Skeletal muscle tissue (tissue), 4 donors: ENCODE measurements around the gene MMD. TPM values are rescaled to one million over a fixed set of nuclear protein-coding genes. Genes with fewer than 3 reads are reported as not detected.

ENCODE experiments used
- H3K27ac ChIP-seq: one replicate; pipeline ENCODE4 v1.7.0; 2013; ENCODE audit warnings: mild to moderate bottlenecking, low read depth, low read length, inconsistent platforms
- H3K27me3 ChIP-seq, 3 donors: one replicate each; pipeline ENCODE4 v1.7.0; 2013; ENCODE audit warnings: low read length in 3 of 3; ENCODE audit not compliant: control insufficient read depth in 3 of 3, insufficient read depth in 3 of 3
- H3K36me3 ChIP-seq, 3 donors: one replicate each; pipeline ENCODE4 v1.7.0; 2013; ENCODE audit warnings: low read length in 3 of 3; ENCODE audit not compliant: control insufficient read depth in 3 of 3, insufficient read depth in 3 of 3
- H3K4me1 ChIP-seq, 3 donors: one replicate each; pipeline ENCODE4 v1.7.0; 2013; ENCODE audit warnings: low read length in 3 of 3, mild to moderate bottlenecking in 3 of 3; ENCODE audit not compliant: control insufficient read depth in 3 of 3, insufficient read depth in 3 of 3
- H3K4me3 ChIP-seq, 3 donors: one replicate each; pipeline ENCODE4 v1.7.0; 2013; ENCODE audit warnings: low read length in 3 of 3
- H3K9ac ChIP-seq, 3 donors: one replicate each; pipeline ENCODE4 v1.7.0; 2013; ENCODE audit warnings: low read length in 3 of 3, mild to moderate bottlenecking in 3 of 3, moderate library complexity in 2 of 3, low read depth in 1 of 3
- H3K9me3 ChIP-seq, 3 donors: one replicate each; pipeline ENCODE4 v1.7.0; 2013; ENCODE audit warnings: low read length in 3 of 3; ENCODE audit not compliant: control insufficient read depth in 3 of 3
- total RNA-seq: library from RNA; depleted of rRNA; stranded (reverse); fragments of >200 nt; gene quantifications from one replicate; pipeline ENCODE4 v1.2.3, GENCODE V29; 2014
- donor health status: Osteomylitis.

MMD gene
- total RNA-seq, 1 donor from 2014 or later = 11.5 TPM

DNA sequence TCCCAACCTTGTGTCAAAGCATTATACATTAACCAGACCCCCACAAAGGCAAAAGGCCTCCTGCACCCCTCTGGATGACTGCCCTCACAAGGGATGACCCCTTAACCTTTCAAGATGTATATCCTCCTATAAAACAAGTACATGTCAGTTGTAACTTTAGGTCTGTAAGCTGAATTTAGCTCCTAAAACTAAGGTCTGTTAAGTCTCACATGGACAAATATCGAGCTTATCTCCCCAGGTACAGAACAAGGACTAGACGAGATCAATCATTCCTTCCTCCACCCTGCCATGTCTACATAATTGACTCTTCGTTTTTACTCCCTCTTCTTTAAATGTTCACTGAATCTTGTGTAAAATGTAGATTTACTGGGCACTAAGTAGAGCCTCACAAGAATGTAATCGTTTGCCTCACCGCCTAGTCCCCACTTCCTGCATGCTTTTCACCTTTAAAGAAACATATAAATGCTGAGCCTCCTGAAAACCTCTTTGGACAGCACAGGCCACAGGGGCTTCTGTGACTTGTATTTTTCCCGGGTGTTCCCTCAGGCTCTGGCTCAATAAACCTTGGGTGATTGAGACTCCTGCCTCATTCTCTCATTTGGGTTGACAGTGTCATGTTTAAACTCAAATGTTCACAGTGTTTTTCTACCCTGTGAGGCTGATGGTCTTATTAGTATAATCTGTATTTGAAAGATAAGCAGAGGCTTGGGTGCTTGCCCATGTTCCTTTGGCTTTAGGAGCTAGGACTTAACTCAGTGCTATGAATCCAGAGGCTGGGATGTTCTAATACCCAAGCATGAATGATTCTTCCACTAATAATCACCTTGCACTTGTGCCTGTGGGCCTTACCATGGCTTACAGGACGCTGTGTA, 37.6 kb downstream of the MMD start:
- H3K36me3 ChIP-seq = no peaks in the 10 kb centered on the region
- no peaks in the 10 kb centered on the region for H3K4me1 ChIP-seq
- H3K27ac ChIP-seq = no peak overlapping the region
- no peak overlapping the region for H3K4me3 ChIP-seq
- no peak overlapping the region for H3K9ac ChIP-seq
- no peaks in the 10 kb centered on the region for H3K27me3 ChIP-seq
- no peaks in the 10 kb centered on the region for H3K9me3 ChIP-seq

DNA sequence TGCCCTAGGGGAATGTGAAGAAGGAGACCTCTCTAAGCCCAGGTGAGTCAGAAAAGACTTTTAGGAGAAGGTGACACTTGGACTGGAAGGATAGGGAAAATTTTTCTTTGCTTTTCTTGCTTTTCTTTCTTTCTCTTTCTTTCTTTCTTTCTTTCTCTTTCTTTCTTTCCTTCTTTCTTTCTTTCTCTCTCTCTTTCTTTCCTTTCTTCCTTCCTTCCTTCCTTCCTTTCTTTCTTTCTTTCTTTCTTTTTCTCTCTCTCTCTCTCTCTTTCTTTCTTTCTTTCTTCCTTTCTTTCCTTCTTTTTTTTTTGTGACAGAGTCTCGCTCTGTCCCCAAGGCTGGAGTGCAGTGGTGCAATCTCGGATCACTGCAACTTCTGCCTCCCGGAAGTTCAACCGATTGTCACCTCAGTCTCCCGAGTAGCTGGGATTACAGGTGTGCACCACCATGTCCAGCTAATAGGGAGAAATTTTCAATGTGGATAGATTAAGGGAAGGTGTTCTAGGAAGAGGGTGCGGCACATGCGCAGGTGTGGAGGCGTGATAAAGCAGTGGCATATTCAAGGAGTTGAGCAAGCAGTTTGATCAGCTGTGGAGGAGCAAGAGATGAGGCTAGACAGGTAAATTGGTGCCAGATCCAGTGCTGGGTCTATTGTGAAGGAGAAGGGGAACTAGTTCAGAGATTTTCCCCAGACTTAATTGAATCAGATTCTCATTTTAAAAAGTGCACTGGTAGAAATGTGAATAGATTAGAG, 40.4 kb downstream of the MMD start:
- Histone ChIP-seq H3K4me3 (no peak overlapping the region), H3K4me1 (no peaks in the 10 kb centered on the region), H3K9ac (no peak overlapping the region), H3K27me3 (no peaks in the 10 kb centered on the region), H3K27ac (no peak overlapping the region), H3K36me3 (no peaks in the 10 kb centered on the region), H3K9me3 (no peaks in the 10 kb centered on the region)

DNA sequence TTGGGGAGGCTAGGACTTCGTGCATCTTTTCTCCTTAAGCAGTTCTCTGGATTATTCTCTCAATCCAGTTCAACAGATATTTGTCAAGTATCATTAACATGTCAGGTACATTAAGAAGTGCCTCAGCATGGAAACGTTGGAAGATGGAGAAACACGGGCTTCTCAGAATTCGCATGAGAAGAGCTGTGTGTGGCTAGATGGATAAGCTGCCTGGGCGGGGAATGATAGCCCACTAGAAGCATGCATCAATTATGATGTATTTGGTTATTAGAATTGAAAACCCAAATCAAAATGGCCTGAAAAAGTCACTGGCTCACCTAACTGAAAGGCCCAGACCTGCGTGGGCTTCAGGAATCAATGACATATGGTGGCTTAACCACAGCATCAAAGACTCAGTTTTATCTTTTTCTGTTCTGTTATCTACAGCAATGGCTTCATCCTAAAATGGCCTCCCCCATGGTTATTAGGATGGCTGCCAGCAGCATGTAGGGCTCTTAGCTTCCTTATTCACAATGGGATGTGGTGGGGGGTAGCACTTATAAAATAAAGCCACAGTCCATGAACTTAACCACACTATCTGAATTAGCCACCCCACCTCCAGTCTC, 43.9 kb downstream of the MMD start:
- Histone ChIP-seq H3K4me1 (no peaks in the 10 kb centered on the region), H3K9me3 (no peaks in the 10 kb centered on the region), H3K9ac (no peak overlapping the region), H3K27me3 (no peaks in the 10 kb centered on the region), H3K27ac (no peak overlapping the region), H3K4me3 (no peak overlapping the region), H3K36me3 (no peaks in the 10 kb centered on the region)

DNA sequence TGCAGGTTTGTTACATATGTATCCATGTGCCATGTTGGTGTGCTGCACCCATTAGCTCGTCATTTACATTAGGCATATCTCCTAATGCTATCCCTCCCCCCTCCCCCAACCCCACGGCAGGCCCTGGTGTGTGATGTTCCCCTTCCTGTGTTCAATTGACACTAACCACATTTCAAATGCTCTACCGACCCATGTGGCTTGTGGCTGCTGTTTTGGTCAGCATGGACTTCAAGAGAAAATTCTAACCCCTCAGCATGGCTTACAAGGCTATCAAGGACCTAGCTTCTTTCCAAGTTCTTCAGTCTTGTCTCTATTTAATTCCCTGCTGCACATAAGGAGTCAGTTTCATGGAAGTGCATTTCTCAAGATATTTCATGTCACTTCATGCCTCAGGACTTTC, 52.9 kb downstream of the MMD start:
- no peak overlapping the region for H3K9ac ChIP-seq
- H3K36me3 ChIP-seq = no peaks in the 10 kb centered on the region
- no peaks in the 10 kb centered on the region for H3K9me3 ChIP-seq
- H3K4me1 ChIP-seq = no peaks in the 10 kb centered on the region
- H3K27me3 ChIP-seq = no peaks in the 10 kb centered on the region
- no peak overlapping the region for H3K4me3 ChIP-seq
- no peak overlapping the region for H3K27ac ChIP-seq

DNA sequence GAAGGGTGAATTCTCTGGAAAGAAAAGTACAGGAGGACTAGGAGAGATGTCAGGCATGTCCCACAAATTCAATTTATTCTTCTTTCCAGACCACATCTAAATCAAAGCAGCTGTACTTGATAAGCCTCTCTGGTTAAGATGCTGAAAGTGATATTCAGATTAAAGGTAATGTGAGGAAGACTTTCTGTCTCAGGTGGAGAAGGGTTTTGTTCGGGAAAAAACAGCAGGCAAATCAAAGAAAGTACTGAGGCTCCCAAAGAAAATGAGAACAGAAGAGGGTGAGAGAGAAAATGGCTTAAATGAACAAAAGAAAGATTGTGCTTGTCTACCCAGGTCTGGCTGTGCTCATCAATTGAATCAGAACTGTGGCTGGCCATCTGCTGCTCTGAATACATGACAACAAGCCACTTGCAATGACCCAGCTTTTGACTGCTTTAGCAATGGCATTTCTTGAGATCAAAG, 55.6 kb downstream of the MMD start:
- Histone ChIP-seq H3K27me3 (no peaks in the 10 kb centered on the region), H3K9me3 (no peaks in the 10 kb centered on the region), H3K9ac (no peak overlapping the region), H3K36me3 (no peaks in the 10 kb centered on the region), H3K4me3 (no peak overlapping the region), H3K4me1 (no peaks in the 10 kb centered on the region), H3K27ac (no peak overlapping the region)

DNA sequence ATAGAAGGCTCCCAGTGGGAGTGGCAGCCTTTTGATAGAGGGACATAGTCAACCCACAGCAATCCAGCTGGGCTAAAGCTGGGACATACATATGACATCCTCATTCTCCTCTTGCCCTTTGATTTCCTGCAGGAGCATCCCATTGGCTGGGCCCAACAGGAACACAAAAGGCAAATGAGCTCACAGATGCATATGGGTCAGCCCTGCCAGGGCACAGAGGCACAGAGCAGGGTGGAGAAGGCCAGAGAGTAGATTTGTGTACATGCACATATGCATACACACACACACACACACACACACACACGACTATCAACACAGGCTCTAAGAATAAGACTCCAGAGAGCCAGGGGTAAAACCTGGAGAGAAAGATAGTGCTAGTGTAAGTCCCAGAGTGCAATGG, 58.6 kb downstream of the MMD start:
- no peak overlapping the region for H3K27ac ChIP-seq
- no peaks in the 10 kb centered on the region for H3K36me3 ChIP-seq

DNA sequence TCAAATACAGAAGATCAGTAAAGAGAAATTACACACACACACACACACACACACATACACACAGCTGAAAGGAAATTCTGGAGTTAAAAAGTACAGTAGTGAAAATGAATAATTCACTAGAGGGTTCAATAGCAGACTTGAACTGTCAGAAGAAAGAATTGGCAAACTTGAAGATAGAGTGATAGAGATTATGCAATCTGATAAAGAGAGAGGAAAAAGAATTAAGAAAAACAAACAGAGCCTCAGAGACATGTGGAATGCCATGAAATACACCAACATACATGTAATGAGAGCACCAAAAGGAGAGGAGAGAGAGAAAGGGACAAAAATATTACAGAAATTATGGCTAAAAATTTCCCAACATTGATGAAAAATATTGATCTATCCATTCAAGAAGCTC, 60.7 kb downstream of the MMD start:
- H3K27ac ChIP-seq = no peak overlapping the region
- H3K9ac ChIP-seq = no peak overlapping the region
- no peaks in the 10 kb centered on the region for H3K9me3 ChIP-seq
- no peaks in the 10 kb centered on the region for H3K27me3 ChIP-seq
- no peaks in the 10 kb centered on the region for H3K4me1 ChIP-seq
- H3K4me3 ChIP-seq = no peak overlapping the region
- H3K36me3 ChIP-seq = no peaks in the 10 kb centered on the region

More for the DNA sequence above, 58.6 kb downstream of the MMD start:
- H3K27me3 ChIP-seq = no peaks in the 10 kb centered on the region
- H3K4me1 ChIP-seq = no peaks in the 10 kb centered on the region
- no peak overlapping the region for H3K4me3 ChIP-seq
- no peaks in the 10 kb centered on the region for H3K9me3 ChIP-seq
- H3K9ac ChIP-seq = no peak overlapping the region

DNA sequence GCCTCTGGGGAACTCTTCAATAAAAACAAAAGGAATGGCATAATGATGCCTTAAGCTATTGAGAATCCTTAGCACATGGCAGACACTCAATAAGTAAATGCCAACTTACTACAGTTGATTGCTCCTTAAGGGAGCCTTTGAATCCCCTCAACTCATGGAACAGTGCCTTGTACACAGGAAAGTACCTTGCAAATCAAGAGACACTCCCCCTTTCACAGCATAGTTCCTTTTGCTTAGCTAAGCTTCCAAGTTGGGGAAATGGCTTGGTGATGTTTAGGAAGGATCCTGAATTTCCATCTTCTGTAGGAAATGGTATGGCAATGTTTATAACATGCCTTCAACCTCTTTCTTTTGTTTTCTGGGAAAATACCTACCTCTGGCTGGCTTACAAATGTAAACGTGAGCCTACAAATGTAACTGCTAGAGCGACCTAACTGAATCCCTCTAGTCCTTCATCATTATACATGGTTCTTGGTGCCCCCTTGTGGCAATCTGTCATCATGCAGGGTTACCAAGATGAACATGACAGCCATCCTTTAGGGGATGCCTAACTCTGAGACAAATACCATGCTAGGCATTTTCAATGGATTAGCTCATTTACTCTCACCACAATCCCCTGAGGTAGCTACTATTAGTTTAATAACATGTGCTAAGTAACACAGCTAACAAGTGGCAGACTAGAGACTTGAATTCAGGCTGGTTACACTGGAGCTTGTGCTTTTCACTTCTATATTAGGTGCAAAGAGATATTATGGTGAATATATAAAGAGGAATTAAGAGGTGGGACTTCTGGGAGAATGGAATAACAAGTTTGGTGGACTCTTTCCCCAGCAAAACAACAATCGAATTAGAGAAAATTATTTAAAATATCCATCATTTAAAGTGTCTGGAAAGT, 65.0 kb downstream of the MMD start:
- no peaks in the 10 kb centered on the region for H3K36me3 ChIP-seq
- H3K27me3 ChIP-seq = no peaks in the 10 kb centered on the region
- no peak overlapping the region for H3K9ac ChIP-seq
- no peak overlapping the region for H3K4me3 ChIP-seq
- no peaks in the 10 kb centered on the region for H3K9me3 ChIP-seq
- no peak overlapping the region for H3K27ac ChIP-seq
- no peaks in the 10 kb centered on the region for H3K4me1 ChIP-seq

DNA sequence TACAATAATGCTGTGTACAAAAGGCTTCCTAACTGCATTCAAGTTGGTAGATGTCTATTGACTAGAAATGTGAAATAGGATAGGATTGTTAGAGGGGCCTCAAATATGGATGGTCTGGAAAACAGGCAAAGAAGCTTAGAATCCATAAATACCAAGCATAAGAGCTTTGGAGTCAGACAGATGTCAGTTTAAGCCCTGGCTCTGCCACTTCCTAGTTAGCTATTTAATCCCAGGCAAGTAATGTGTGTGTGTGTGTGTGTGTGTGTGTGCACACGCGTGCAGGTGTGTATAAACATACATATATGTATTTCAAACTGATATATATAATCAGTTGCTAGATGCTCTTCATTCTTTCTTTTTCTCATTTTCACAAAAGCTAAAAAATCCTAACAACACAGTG, 66.7 kb downstream of the MMD start:
- no peaks in the 10 kb centered on the region for H3K9me3 ChIP-seq
- no peaks in the 10 kb centered on the region for H3K4me1 ChIP-seq
- H3K36me3 ChIP-seq = no peaks in the 10 kb centered on the region
- no peaks in the 10 kb centered on the region for H3K27me3 ChIP-seq
- H3K4me3 ChIP-seq = no peak overlapping the region
- H3K9ac ChIP-seq = no peak overlapping the region
- H3K27ac ChIP-seq = no peak overlapping the region
